Transverse colon (tissue), 4 donors: ENCODE measurements around the gene PDGFD.

ENCODE experiments used
- POLR2A ChIP-seq: fragments of 450-650 bp; IDR thresholded peaks from one replicate; pipeline ENCODE4 v1.6.1; 2016; ENCODE audit warnings: antibody characterized with exemption, mild to moderate bottlenecking, moderate library complexity
- POLR2AphosphoS5 ChIP-seq, 3 donors: sonication (generic); formaldehyde crosslinking; IDR thresholded peaks; one replicate each; pipeline ENCODE4 v1.6.1; 2016; ENCODE audit warnings: antibody characterized with exemption in 3 of 3
- TF ChIP-seq, protein P1 (sequence below), 5 experiments: fragments of 200-600 bp in 3 of 5; fragments of 450-650 bp in 2 of 5; sonication (generic) in 3 of 5; IDR thresholded peaks; 1 replicate in 2 of 5; 2 replicates in 3 of 5; pipeline ENCODE4 v1.5.1; 2016 to 2017; ENCODE audit warnings: antibody characterized with exemption in 5 of 5, inconsistent platforms in 3 of 5, mild to moderate bottlenecking in 2 of 5, moderate library complexity in 1 of 5

DNA sequence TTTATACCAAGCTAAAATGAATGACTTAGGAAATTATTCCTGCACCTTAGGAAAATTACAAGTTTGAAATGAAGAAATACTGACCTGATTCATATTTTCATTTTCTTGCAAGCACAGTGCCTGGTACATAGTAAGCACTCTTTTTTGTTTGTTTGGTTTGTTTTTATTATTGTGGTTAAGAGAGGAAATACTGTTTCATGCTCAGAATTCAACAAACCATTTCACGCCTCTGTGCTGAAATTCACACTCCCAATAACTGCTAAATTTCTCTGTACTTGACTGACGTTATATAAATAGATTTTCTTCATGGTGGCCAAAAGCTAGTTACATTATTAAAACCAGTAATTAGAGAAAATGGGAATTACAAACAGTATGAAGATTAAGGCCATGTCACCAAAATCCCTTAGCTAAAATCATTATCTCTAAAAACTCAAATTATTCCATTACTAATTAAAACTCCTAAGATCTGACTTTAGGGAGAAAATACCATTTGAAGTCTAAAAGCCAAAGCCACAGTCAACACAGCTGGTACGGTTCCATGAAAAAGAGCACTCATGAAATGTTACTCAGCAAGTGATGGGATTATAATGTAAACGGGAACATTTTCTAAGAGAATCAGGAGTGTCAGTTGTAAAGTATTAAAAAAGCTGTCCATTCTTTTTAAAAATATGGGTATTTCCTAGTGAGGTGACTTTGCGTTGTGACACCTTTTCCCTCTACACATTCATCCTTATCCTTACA is 205.3 kb downstream of the PDGFD start:
- TF ChIP-seq POLR2AphosphoS5 (IDR thresholded peaks at IDR 0.05) (no peak), POLR2A (no peak)
- TF ChIP-seq, protein P1, sequence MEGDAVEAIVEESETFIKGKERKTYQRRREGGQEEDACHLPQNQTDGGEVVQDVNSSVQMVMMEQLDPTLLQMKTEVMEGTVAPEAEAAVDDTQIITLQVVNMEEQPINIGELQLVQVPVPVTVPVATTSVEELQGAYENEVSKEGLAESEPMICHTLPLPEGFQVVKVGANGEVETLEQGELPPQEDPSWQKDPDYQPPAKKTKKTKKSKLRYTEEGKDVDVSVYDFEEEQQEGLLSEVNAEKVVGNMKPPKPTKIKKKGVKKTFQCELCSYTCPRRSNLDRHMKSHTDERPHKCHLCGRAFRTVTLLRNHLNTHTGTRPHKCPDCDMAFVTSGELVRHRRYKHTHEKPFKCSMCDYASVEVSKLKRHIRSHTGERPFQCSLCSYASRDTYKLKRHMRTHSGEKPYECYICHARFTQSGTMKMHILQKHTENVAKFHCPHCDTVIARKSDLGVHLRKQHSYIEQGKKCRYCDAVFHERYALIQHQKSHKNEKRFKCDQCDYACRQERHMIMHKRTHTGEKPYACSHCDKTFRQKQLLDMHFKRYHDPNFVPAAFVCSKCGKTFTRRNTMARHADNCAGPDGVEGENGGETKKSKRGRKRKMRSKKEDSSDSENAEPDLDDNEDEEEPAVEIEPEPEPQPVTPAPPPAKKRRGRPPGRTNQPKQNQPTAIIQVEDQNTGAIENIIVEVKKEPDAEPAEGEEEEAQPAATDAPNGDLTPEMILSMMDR (IDR thresholded peaks at IDR 0.05), result no peak
